WI38 (cell line): ENCODE measurements around the gene TPK1.

Source experiments
- H3K4me3 ChIP-seq: 2 replicates; pipeline ENCODE4 v1.5.1; 2011; ENCODE audit warnings: low read depth, mild to moderate bottlenecking, control low read depth, low read length
- TF ChIP-seq, protein P1 (sequence below): IDR thresholded peaks from 2 replicates; pipeline ENCODE4 v1.5.1; 2012; ENCODE audit warnings: low read depth, mild to moderate bottlenecking, control low read depth, low read length

TPK1 gene

DNA sequence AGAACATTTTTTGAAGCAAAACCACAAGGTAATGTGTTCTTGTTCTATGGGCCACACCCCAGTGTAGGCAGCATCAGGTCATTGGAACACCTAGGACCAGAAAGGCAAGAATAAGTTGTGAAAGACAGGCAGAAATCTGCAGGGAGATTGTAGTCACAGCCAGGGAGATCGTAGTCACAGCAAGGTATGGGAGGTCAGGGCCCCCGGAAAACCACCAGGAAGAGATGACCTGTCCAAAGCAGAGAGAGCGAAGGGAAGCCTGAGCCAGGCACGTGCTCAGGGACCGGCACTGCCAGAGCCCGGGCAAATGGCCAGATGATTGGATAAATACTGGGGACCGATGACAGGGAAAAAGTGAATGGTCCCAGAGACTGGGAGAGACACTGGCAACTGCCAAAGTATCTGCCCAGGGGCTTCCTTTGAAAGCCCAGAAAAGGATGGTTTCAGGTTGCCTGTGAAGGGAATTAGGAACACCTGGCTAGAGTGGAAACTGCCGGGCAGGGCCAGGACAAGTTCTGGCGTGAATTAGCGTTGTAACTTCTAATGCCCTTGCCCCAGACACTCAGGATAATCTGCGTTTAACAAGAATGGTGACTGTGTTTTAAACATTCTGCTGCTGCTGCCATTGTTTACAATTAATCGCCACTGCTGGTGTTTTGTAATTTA lies 428.5 kb downstream of the TPK1 start:
- TF ChIP-seq, protein P1, sequence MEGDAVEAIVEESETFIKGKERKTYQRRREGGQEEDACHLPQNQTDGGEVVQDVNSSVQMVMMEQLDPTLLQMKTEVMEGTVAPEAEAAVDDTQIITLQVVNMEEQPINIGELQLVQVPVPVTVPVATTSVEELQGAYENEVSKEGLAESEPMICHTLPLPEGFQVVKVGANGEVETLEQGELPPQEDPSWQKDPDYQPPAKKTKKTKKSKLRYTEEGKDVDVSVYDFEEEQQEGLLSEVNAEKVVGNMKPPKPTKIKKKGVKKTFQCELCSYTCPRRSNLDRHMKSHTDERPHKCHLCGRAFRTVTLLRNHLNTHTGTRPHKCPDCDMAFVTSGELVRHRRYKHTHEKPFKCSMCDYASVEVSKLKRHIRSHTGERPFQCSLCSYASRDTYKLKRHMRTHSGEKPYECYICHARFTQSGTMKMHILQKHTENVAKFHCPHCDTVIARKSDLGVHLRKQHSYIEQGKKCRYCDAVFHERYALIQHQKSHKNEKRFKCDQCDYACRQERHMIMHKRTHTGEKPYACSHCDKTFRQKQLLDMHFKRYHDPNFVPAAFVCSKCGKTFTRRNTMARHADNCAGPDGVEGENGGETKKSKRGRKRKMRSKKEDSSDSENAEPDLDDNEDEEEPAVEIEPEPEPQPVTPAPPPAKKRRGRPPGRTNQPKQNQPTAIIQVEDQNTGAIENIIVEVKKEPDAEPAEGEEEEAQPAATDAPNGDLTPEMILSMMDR: no peak
- no peak overlapping the region for H3K4me3 ChIP-seq

DNA sequence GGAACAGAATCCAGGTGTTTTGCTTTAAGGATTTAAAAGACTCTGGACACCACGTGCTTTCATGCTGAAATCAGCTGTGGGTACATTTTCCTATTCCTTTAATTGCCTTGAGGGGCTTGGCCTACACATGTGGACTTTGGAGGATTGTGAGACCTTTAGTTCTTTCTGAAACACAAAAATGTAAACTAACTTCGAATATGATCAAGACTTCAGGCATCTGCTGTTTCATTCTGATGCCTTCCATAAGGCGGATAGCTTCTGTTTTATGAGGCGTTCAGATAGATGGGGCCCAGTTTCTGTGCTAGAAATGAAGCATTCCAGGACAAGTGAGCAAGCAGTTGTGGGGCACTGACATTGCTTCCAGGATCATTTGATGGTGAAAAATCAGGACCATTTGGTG lies 430.9 kb downstream of the TPK1 start:
- TF ChIP-seq, protein P1: no peak

DNA sequence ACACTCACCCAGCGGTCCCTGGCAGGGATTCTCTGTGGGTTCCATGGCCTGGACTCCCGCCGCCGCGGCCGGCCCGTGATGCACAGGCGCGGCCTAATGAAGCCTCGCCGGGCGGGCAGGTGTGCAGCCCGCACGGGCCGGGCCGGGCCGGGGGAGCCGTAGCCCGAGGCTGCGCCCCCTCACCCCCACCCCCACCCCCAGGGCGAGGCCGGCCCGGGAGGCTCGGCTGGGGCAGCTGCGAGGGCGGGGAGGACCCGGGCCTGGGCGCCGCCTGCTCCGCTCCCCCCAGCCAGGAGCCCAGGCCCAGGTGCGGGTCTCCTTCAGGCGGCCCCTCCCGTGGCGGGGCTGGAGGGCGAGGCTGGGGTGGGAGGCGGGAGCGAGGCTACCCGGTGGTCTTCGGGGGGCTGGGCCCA lies 432.2 kb downstream of the TPK1 start, which contains the start of gene NOBOX:
TSS of gene NOBOX (minus strand) at position 45 of the 413 bp plus-strand sequence.
- no peak within 1 kb of the TSS for H3K4me3 ChIP-seq
- TF ChIP-seq, protein P1: no peak

More for the DNA sequence above, 430.9 kb downstream of the TPK1 start:
- no peak overlapping the region for H3K4me3 ChIP-seq

DNA sequence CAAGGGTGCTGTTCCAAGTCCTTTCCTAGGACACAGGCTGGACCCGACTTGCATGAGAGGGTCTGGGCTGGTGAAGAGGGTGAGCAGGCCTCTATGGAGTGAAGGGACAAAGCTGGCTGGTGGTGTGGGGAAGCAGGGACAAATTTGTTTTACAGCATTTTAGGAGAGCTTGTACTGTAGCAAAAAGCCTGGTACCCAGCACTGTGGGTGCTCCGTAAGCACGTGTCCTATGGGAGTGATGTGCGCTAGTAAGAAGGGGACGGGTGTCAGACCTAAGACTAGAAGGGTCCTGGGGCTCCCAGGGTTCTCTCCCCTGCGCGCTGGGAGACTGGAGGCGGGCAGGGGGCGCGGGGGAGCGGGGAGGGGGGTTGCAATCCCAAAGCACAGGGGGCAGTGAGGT lies 432.8 kb downstream of the TPK1 start:
- no peak overlapping the region for H3K4me3 ChIP-seq
- TF ChIP-seq, protein P1: no peak
